ENCODE results near the gene MX1.
"Not testable (repeated sequence)": the region's sequence is repeated elsewhere in the genome, so short reads cannot be mapped to it uniquely, and the experiment has no call there.

Gene MX1

DNA sequence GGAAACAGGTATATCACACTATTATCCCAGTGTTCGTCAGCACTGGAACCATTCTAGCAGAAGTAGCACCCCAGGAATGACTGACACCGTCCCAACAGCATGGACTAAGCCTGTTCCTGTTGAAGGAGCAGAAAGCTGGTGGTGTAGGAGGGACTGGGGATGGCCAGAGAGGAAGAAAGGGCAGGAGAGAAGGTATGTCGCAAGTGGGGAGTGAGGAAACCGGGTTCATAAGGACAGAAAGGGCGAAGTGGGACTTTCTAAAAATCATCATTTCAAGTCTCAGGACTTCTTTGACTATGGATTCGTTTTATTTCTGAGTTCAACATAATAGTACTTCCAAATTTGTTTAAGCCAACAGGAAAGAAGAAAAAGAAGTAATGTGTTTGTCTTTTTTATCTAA lies 19.7 kb upstream of the MX1 start:
- DNase-seq (ENCODE audit: low read depth in 3 of 3, low spot score in 1 of 3) = no peak

DNA sequence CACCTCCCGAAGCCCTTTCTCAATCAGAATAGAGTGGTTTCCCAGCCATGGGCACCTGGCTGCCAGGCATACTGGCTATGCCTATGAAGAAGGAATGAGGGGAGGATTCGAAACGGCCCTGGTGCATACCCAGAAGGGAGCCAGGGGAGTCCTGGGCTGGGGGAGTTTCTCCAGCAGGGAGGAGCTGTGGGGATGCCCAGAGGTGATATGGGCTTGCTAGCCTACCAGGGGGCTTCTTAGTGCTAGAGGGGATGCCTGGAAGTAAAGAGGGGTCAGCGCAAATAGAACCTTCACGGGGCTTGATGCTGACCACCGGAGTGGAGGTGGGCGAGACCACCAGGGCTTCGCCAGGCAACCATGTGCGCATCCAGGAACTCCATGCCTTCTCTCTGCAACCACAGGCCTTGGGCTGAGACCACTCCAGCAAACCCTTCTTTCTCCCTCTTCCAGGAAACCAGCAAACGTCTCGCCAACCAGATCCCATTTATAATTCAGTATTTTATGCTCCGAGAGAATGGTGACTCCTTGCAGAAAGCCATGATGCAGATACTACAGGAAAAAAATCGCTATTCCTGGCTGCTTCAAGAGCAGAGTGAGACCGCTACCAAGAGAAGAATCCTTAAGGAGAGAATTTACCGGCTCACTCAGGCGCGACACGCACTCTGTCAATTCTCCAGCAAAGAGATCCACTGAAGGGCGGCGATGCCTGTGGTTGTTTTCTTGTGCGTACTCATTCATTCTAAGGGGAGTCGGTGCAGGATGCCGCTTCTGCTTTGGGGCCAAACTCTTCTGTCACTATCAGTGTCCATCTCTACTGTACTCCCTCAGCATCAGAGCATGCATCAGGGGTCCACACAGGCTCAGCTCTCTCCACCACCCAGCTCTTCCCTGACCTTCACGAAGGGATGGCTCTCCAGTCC lies 18.2 kb upstream of the MX1 start:
- DNase-seq (ENCODE audit: low read depth in 3 of 3, low spot score in 1 of 3) = no peak

DNA sequence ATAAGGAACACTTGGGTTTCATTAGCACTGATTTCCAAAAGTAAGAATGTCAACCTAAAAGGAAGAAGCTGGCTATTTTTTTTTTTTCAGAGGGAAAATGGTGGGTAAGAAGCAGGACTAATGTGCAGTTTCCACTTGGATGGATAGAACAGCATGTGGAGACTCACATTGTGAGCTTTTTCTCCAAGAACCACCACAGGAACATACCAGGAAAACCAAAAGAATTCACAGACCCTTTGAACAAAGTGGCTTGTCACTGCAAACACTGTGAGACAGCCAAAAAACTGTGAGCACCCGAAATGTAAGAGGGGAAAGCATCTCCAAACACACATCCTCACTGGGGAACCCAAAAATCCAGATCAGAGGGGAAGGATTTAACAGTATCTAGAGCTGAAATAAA lies 15.7 kb upstream of the MX1 start:
- DNase-seq (ENCODE audit: low read depth in 3 of 3, low spot score in 1 of 3) = no peak

DNA sequence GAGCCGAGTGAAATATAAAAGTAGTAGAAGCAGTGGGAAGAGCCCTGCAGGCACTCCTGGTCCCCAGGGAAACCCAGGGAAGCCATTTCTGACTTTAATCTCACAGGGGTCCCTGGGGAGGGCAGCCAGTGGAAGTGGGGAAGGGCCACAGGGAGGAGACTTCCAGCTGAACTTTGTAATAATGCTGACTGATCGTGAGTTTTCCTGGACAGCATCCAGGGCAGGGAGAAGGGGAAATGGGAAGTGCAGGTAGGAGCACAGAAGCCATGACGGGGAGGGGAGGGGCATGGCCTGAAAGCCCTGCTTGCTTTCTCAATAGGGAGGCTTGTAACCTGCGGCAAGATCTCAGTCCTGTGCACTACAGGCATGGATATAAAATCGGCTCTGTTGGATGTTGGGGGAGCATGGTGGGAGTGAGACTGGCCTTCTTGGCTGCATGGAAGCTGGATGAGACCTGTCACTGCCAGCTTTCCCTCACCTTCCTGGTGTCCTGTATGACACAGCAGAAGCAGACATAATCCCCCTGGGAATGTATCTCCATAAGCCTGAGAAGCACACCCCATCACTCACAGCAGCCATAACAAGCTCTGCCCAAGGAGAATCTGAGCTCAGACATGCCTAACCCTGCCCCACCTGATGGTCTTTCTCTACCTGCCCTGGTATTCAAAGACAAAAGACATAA lies 15.1 kb upstream of the MX1 start:
- DNase-seq (ENCODE audit: low read depth in 3 of 3, low spot score in 1 of 3) = no peak

- DNase-seq (ENCODE audit: low read depth in 3 of 3, low spot score in 1 of 3) = no peak
Measured at GRCh38 chr21:41411449-41412089, 14.5 kb upstream of the MX1 start.

DNA sequence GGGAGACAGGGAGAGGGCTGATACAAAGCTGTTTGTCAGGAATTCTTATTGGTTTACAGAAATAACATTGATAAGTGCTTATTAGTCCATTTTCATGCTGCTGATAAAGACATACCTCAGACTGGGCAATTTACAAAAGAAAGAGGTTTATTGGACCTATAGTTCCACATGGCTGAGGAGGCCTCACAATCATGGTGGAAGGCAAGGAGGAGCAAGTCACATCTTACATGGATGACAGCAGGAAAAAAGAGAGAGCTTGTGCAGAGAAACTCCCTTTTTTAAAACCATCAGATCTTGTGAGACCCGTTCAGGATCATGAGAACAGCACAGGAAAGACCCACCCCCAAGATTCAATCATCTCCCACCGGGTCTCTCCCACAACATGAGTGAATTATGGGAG lies 8.5 kb upstream of the MX1 start:
- not testable (repeated sequence) for DNase-seq (ENCODE audit: low read depth in 3 of 3, low spot score in 1 of 3)

DNA sequence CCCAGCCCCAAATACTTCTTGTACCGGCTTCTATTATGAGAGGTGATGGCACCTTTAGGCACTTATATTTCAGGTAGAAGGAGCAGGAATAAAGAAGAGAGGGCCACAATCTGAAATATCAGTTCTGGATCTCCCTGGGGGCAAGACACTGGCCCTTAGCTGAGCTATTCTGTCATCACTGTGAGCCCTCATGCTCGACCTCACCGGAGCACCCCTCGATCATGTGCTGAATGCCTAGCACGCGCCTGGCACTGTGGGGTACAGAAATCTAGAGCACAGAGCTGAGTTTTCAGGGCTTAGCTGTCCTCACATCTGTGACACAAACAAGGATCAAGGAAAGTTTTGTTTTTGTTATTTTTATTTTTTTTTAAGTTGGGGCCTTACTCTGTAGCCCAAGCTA lies 7.6 kb upstream of the MX1 start:
- no peak for DNase-seq (ENCODE audit: low read depth in 3 of 3, low spot score in 1 of 3)

GRCh38 chr21:41418956-41419680 lies 6.9 kb upstream of the MX1 start:
- DNase-seq (ENCODE audit: low read depth in 3 of 3, low spot score in 1 of 3) = no peak

GRCh38 chr21:41419921-41420862 lies 5.8 kb upstream of the MX1 start:
- DNase-seq (ENCODE audit: low read depth in 3 of 3, low spot score in 1 of 3) = peak in 2 of 3 donors; percentile 20 to 35

DNA sequence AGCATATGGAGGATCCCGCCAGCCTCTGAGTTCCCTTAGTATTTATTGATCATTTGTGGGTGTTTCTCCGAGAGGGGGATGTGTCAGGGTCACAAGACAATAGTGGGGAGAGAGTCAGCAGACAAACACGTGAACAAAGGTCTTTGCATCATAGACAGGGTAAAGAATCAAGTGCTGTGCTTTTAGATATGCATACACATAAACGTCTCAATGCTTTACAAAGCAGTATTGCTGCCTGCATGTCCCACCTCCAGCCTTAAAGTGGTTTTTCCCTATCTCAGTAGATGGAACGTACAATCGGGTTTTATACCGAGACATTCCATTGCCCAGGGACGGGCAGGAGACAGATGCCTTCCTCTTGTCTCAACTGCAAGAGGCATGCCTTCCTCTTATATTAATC lies 5.0 kb upstream of the MX1 start:
- DNase-seq (ENCODE audit: low read depth in 3 of 3, low spot score in 1 of 3) = not testable (repeated sequence)

DNA sequence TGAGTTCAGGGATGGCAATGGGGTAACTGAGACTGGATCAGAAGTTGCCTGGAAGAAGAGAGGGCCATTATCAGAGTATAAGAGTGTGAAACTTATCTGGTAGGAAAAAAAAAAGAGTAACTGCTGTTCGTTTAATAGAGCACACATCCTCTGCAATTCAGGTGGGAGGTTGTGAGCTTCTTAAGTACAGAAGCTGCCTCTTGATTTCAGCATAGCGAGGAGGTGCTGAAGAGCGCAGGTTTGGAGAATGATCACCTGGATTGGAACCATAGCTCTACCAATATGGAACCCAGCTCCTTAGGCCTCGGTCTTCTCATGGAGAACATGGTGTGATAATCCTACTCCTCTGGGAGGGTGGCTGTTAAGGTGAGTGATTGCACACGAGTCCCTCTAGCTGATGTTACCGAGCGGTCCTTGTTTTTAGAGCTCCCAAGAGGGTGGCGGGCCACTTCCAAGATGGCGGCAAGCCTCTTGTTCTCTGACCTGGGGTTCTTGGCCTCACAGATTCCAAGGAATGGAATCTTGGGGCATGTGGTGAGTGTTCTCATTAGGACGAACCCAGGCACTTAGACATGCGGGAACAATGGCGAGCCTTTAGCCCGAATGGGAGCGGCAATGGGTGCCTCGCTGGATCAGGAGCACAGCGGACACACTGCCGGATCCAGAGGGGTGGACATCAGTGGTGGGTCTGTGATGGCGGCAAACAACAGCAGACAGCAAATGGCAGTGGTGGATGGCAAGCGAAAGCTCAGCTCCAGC lies 3.3 kb upstream of the MX1 start:
- DNase-seq (ENCODE audit: low read depth in 3 of 3, low spot score in 1 of 3) = no peak

- DNase-seq (ENCODE audit: low read depth in 3 of 3, low spot score in 1 of 3) = not testable (repeated sequence)
Measured at GRCh38 chr21:41423305-41423636, 2.8 kb upstream of the MX1 start.

DNA sequence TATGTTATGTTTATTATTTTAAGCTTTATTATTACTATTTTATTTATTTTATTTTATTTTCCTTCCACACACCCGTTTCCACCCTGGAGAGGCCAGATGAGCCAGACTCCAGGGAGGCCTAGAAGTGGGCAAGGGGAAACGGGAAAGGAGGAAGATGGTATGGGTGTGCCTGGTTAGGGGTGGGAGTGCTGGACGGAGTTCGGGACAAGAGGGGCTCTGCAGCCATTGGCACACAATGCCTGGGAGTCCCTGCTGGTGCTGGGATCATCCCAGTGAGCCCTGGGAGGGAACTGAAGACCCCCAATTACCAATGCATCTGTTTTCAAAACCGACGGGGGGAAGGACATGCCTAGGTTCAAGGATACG lies 468 bp upstream of the MX1 start:
- DNase-seq (ENCODE audit: low read depth in 3 of 3, low spot score in 1 of 3) = no peak

- DNase-seq (ENCODE audit: low read depth in 3 of 3, low spot score in 1 of 3) = no peak
Measured at GRCh38 chr21:41426676-41427404, 801 bp downstream of the MX1 start.

DNA sequence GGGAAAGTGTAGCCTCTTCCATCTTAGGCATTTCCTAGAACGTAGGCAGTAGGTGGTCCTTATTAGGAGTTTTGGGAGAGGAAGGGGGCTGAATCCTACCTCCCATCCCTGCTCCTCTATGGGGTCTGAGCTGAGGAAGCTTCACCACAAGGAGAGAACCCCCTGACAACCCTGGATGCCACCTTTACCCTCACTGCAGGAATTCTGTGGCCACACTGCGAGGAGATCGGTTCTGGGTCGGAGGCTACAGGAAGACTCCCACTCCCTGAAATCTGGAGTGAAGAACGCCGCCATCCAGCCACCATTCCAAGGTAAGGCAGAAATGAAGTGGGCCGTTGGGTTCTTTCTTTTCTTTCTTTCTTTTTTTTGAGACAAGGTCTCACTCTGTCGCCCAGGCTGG lies 1.5 kb downstream of the MX1 start:
- DNase-seq (ENCODE audit: low read depth in 3 of 3, low spot score in 1 of 3) = no peak

- no peak for DNase-seq (ENCODE audit: low read depth in 3 of 3, low spot score in 1 of 3)
Measured at GRCh38 chr21:41428311-41428710, 2.3 kb downstream of the MX1 start.

GRCh38 chr21:41428847-41429246 lies 2.8 kb downstream of the MX1 start:
- DNase-seq (ENCODE audit: low read depth in 3 of 3, low spot score in 1 of 3) = no peak

DNA sequence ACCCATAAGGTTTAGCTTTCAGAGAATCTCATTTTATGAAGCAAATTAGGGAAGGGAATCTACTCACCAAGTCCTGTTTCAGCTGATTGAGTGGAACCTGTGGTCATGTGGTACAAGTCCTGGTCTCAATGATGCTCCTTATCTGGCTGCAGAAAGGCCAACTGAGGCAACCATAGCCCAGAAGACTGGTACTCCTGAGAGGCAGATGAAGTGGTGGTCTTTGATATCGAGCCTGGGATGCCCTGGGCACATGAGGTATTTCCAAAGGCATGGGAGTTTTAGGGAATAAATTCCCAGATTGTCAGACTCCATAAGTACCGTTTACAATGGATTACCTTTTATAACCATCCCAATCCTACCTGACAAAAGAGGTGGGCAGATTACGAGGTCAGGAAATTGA lies 3.3 kb downstream of the MX1 start:
- DNase-seq (ENCODE audit: low read depth in 3 of 3, low spot score in 1 of 3) = no peak

DNA sequence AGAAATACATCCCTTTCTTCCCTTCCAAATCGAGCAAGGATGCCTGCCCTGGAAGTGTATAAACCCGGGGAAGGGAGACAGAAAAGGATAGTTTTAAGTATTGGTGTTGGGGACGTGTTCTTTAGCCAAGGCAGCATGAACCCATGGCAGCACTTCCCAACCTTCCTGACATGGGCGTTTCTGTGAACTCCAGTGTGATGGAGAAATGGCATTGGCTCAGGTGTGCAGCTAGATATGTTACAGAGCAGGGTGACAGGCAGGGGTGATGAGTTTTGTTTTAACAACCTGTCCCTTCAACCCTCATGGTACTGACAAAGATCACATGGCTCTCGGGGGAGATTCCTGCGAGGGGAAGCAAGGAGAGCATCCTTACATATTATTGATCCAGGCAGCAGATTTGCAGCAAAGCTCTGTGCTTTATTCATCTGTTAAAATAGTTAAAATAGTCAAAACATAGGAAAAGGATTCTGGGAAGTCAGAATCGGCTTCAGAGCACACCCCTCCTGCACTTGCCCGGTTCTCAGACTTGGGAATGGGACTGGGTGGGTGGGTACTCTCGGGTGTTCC lies 4.0 kb downstream of the MX1 start:
- no peak for DNase-seq (ENCODE audit: low read depth in 3 of 3, low spot score in 1 of 3)
